Activated T-cell treated with anti-CD3 and anti-CD28 coated beads, Interleukin-2, amount 50 U/mL, for 24 hours (primary cell): Measurements from ENCODE around the gene C2orf68.
"Not testable (repeated sequence)": the region's sequence is repeated elsewhere in the genome, so short reads cannot be mapped to it uniquely, and the experiment has no call there.

ENCODE experiments used
- DNase-seq: peaks from one replicate; pipeline ENCODE4 v3.0.0-alpha.2; 2020
- H3K27ac Mint-ChIP-seq: 2 replicates; pipeline ENCODE4 v1.8.0; 2020; ENCODE audit warnings: mild to moderate bottlenecking, mixed read lengths
- H3K27me3 Mint-ChIP-seq: 2 replicates; pipeline ENCODE4 v1.8.0; 2020; ENCODE audit warnings: mixed read lengths
- H3K36me3 Mint-ChIP-seq: 2 replicates; pipeline ENCODE4 v1.8.0; 2020; ENCODE audit warnings: low read depth, mixed read lengths
- H3K4me1 Mint-ChIP-seq: 2 replicates; pipeline ENCODE4 v1.8.0; 2020; ENCODE audit warnings: low read depth, mixed read lengths
- H3K4me3 Mint-ChIP-seq: 2 replicates; pipeline ENCODE4 v1.8.0; 2020; ENCODE audit warnings: mild to moderate bottlenecking, moderate library complexity, mixed read lengths
- H3K9me3 Mint-ChIP-seq: 2 replicates; pipeline ENCODE4 v1.8.0; 2020; ENCODE audit warnings: mixed read lengths

Gene C2orf68

DNA sequence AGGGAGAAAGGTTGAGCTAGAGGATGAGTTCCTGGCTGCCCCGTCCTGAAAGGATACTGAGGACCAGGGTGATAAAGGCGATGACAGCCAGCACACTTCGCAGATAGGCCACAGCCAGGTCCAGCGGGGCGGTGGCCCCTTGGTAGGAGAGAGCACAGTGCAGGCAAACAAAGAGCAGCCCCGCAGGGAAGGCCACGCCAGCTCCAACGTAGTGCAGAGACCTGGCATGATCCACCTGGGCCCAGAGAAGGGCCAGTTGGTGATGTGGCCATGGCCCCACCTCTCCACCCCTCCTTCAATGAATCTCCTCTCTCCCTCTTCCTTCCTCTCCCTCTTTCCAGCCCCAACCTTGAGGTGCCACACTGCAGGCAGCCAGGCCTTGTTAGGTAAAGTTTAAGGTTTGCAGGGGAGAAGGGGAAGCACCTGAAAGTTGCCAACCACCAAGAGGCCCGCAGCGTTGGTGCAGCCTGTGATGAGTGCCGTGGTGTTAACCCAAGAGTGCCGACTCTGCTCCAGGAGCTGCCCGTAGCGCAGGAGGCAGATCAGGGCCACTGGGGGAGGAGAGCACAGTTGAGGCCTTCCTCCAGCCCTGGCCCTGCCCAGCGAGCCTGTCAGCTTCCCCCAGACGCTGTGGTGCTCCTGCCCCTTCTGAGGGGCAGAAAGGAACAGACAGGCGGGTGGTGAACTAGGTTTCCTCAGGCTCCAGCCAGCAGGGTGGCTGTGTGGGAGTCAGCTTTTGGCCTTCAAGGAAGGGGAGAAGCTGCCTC lies 12.2 kb downstream of the C2orf68 start:
- no peaks in the 10 kb centered on the region for H3K27me3 Mint-ChIP-seq
- peaks cover 59% of the 10 kb centered on the region for H3K36me3 Mint-ChIP-seq
- peaks cover 49% of the 10 kb centered on the region for H3K4me1 Mint-ChIP-seq
- DNase-seq = no peak
- no peaks in the 10 kb centered on the region for H3K9me3 Mint-ChIP-seq
- H3K27ac Mint-ChIP-seq = peak overlapping the region; percentile 74
- no peak overlapping the region for H3K4me3 Mint-ChIP-seq

DNA sequence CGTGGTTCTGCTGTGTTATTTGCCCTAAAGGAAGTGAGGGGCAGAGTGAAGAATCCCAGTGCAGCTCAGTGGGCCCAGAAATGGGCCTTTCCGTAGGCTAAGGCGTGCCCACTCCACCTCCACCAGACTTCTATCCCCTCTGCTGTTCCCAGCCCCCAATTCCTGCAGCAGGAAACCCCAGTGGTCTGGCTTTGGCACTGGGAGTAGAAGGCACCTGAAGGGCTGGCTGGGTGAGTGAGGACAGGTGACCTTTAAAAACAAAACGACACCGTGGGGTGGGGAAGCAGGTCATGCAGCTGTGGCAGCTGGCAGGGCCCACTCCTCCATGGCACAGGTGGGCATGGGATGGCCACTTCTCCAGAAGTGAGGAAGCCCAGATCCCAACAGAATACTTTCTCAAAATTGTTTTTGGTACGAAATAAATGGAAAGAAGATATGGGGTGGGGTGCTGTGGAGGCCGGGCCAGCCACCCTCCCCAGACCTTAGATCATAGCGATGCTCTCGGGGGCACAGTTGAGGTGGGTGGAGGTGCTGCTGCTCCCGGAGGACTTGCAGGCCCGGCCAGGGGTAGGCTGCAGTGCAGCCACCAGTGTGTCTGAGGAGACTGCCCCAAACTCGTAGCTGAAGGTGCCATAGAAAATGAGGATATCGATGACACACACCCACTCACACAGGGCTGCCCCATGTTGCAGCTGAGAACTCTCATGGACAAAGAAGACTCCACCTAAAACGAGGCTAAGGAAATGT lies 13.1 kb downstream of the C2orf68 start:
- no peaks in the 10 kb centered on the region for H3K9me3 Mint-ChIP-seq
- peaks cover 58% of the 10 kb centered on the region for H3K36me3 Mint-ChIP-seq
- H3K4me3 Mint-ChIP-seq = no peak overlapping the region
- peaks cover 50% of the 10 kb centered on the region for H3K4me1 Mint-ChIP-seq
- no peaks in the 10 kb centered on the region for H3K27me3 Mint-ChIP-seq
- DNase-seq = no peak
- peak overlapping the region; percentile 74 for H3K27ac Mint-ChIP-seq

GRCh38 chr2:85597241-85597640 lies 14.6 kb downstream of the C2orf68 start:
- no peaks in the 10 kb centered on the region for H3K9me3 Mint-ChIP-seq
- no peak for DNase-seq
- H3K4me3 Mint-ChIP-seq = peak overlapping the region; percentile 95
- no peaks in the 10 kb centered on the region for H3K27me3 Mint-ChIP-seq
- H3K4me1 Mint-ChIP-seq = peaks cover 47% of the 10 kb centered on the region
- peaks cover 52% of the 10 kb centered on the region for H3K36me3 Mint-ChIP-seq
- H3K27ac Mint-ChIP-seq = peak overlapping the region; percentile 96

DNA sequence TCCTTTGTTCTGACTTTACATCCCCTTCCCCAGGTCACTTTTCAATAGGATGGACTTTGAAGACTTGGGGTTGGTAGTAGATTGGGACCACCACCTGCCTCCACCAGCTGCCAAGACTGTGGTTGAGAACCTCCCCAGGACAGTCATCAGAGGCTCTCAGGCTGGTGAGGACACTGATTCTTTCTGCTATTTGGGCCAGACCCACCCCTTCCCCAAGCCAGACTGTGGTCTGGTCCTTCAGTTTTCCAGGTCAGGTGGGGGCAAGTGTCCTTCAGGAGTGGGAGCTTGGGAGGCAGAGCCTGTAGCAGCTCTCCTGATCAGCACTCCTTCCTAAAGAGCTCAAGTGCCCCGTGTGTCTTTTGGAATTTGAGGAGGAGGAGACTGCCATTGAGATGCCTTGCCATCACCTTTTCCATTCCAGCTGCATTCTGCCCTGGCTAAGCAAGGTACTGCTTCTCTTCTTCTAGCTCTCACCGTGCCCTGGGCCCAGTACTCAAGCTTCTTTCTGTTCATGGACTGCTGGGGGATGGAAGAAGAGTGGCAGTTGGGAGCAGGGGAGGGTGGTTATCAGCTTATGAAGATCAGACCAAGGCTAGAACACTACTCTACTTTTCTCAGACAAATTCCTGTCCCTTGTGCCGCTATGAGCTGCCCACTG lies 15.3 kb downstream of the C2orf68 start:
- peak overlapping the region; percentile 96 for H3K27ac Mint-ChIP-seq
- no peaks in the 10 kb centered on the region for H3K27me3 Mint-ChIP-seq
- peaks cover 52% of the 10 kb centered on the region for H3K36me3 Mint-ChIP-seq
- H3K4me1 Mint-ChIP-seq = peaks cover 42% of the 10 kb centered on the region
- H3K9me3 Mint-ChIP-seq = no peaks in the 10 kb centered on the region
- no peak for DNase-seq
- H3K4me3 Mint-ChIP-seq = peak overlapping the region; percentile 95

DNA sequence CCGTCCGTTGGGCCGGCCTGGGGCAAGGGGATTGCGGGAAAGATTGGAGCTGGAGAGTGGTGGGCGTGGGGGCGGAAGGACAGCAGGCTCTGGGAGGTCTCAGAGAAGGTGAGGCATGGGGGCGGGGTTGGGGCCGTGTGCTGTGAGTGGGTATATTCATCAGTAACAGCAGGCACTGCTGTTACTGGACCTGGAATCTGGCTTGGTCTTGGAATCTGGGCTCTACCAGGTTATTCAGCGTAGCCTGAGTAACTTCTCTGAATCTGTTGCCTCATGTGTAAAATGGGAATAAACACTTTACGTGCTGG lies 15.9 kb downstream of the C2orf68 start:
- DNase-seq = peak; percentile 54
- Mint-ChIP-seq H3K4me1 (peaks cover 40% of the 10 kb centered on the region), H3K9me3 (no peaks in the 10 kb centered on the region), H3K4me3 (peak overlapping the region; percentile 95), H3K36me3 (peaks cover 52% of the 10 kb centered on the region), H3K27me3 (no peaks in the 10 kb centered on the region), H3K27ac (peak overlapping the region; percentile 96)

DNA sequence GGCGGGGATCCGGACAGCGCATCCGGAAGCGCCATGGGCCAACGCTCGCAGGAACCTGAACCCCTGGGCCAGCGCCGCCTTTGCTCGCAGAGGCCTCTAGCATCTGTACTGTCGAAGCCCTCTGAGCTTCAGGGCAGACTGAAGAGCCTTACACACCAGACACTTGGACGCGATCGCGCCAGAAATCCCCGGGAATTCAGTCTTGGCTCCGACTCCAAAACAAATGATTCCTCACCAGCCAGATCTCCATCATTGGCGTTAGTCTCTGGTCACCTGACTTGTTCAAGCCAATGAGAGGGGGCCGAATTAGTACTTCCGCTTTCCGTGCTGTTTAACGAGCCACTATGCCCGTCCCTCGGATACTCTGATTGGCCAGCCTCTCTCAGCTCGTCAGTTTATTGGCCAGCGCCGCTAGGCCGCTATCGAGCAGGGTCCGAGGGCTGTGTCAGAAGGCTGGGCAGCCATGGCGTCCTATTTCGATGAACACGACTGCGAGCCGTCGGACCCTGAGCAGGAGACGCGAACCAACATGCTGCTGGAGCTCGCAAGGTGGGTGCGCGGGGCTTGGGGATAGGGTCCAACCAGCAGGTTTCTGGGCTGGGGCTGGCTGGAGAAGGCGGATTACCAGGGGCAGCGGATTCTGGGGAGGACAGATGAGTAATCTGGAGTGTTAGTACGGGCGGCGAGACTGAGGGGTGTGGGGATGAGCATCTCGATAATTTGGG lies 16.4 kb downstream of the C2orf68 start, which contains the start of gene RNF181:
RNF181 (plus strand) TSS at position 445 of the 725 bp plus-strand sequence; CDS start at position 464, 19 bp downstream.
- no peaks in the 10 kb centered on the region for H3K9me3 Mint-ChIP-seq
- no peaks in the 10 kb centered on the region for H3K27me3 Mint-ChIP-seq
- peaks cover 40% of the 10 kb centered on the region for H3K4me1 Mint-ChIP-seq
- peaks cover 52% of the 10 kb centered on the region for H3K36me3 Mint-ChIP-seq
- H3K4me3 Mint-ChIP-seq = peak within 1 kb of the TSS; percentile 95
- DNase-seq = peak; percentile 87
- peak within 1 kb of the TSS; percentile 96 for H3K27ac Mint-ChIP-seq

GRCh38 chr2:85594715-85595300 lies 17.1 kb downstream of the C2orf68 start:
- peak overlapping the region; percentile 95 for H3K4me3 Mint-ChIP-seq
- peaks cover 40% of the 10 kb centered on the region for H3K4me1 Mint-ChIP-seq
- H3K9me3 Mint-ChIP-seq = no peaks in the 10 kb centered on the region
- H3K27ac Mint-ChIP-seq = peak overlapping the region; percentile 96
- DNase-seq = no peak
- H3K36me3 Mint-ChIP-seq = peaks cover 47% of the 10 kb centered on the region
- H3K27me3 Mint-ChIP-seq = no peaks in the 10 kb centered on the region

- peak overlapping the region; percentile 57 for H3K27ac Mint-ChIP-seq
- peaks cover 31% of the 10 kb centered on the region for H3K36me3 Mint-ChIP-seq
- H3K9me3 Mint-ChIP-seq = no peaks in the 10 kb centered on the region
- no peak overlapping the region for H3K4me3 Mint-ChIP-seq
- H3K4me1 Mint-ChIP-seq = peaks cover 37% of the 10 kb centered on the region
- no peaks in the 10 kb centered on the region for H3K27me3 Mint-ChIP-seq
- no peak for DNase-seq
Measured at GRCh38 chr2:85593023-85593422, 18.8 kb downstream of the C2orf68 start.

DNA sequence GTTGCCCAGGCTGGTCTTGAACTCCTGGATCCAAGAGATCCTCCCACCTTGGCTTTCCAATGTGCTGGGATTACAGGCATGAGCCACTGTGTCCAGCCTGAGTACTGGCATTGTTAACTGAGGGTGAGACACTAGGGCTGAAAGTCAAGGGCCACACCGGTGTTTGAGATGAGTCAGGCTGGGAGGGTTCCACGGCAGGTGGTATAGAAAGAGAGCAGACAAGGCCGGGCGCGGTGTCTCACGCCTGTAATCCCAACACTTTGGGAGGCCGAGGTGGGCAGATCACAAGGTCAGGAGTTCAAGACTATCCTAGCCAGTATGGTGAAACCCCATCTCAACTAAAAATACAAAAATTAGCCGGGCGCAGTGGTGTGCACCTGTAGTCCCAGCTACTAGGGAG lies 19.6 kb downstream of the C2orf68 start:
- not testable (repeated sequence) for DNase-seq, H3K4me3 Mint-ChIP-seq, H3K9me3 Mint-ChIP-seq, H3K27me3 Mint-ChIP-seq
- Mint-ChIP-seq H3K36me3 (peaks cover 25% of the 10 kb centered on the region), H3K27ac (peak overlapping the region; percentile 79), H3K4me1 (peaks cover 42% of the 10 kb centered on the region)

GRCh38 chr2:85591563-85591962 lies 20.3 kb downstream of the C2orf68 start:
- H3K27ac Mint-ChIP-seq = no peak overlapping the region
- H3K4me3 Mint-ChIP-seq = no peak overlapping the region
- H3K36me3 Mint-ChIP-seq = peaks cover 18% of the 10 kb centered on the region
- H3K4me1 Mint-ChIP-seq = peaks cover 36% of the 10 kb centered on the region
- H3K9me3 Mint-ChIP-seq = no peaks in the 10 kb centered on the region
- DNase-seq = no peak
- no peaks in the 10 kb centered on the region for H3K27me3 Mint-ChIP-seq

GRCh38 chr2:85590950-85591349 lies 20.9 kb downstream of the C2orf68 start:
- Mint-ChIP-seq H3K4me3 (no peak overlapping the region), H3K27ac (no peak overlapping the region), H3K36me3 (peaks cover 12% of the 10 kb centered on the region), H3K9me3 (no peaks in the 10 kb centered on the region), H3K4me1 (peaks cover 33% of the 10 kb centered on the region), H3K27me3 (no peaks in the 10 kb centered on the region)
- DNase-seq = no peak

DNA sequence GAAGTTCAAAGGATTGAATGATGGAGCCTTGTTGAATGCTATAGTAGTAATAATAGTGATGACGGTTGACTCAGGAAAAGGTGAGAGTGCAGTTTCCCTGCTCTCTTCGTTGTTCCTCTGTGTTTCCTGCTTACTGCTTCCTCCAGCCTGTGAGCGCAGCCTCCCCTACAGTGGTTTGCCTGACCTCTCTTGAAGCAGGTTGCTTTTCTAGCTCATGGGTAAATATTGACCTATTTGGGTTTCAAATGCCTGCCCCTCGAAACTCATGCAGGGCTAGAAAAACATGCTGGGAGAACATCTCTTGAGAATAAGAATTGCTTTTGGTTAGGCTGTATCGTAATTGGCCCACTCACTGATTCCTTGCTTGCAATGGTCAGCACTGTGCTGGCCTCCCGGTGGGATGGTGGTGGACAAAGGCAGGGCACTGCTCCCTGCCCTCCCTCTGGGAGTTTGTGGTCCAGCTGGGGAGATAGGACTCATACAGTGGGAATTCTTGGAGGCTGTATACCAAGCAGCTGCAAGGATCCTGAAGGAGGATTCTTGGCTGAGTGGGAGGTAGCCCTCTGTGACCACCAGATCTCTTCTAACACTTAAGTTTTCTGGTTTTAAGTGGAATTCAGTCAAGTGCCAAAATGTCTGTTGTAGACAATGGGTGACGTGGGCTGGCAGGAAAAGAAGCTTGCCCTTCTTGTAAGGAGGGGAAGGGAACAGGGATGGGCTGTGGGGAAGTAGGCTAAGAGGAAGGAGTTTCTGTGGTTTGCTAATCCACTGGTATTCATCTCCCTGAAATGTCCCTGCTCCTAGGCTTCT lies 21.7 kb downstream of the C2orf68 start:
- Mint-ChIP-seq H3K4me3 (no peak overlapping the region), H3K27me3 (no peaks in the 10 kb centered on the region), H3K9me3 (no peaks in the 10 kb centered on the region), H3K36me3 (peaks cover 6% of the 10 kb centered on the region), H3K27ac (peak overlapping the region; percentile 65), H3K4me1 (peaks cover 38% of the 10 kb centered on the region)
- no peak for DNase-seq

GRCh38 chr2:85589181-85589580 lies 22.7 kb downstream of the C2orf68 start:
- H3K9me3 Mint-ChIP-seq = no peaks in the 10 kb centered on the region
- no peak for DNase-seq
- H3K27ac Mint-ChIP-seq = no peak overlapping the region
- no peaks in the 10 kb centered on the region for H3K36me3 Mint-ChIP-seq
- H3K27me3 Mint-ChIP-seq = no peaks in the 10 kb centered on the region
- no peak overlapping the region for H3K4me3 Mint-ChIP-seq
- H3K4me1 Mint-ChIP-seq = peaks cover 35% of the 10 kb centered on the region
